ENCODE data around the gene CREBRF.
"Not testable (repeated sequence)": the region's sequence is repeated elsewhere in the genome, so short reads cannot be mapped to it uniquely, and the experiment has no call there.

Gene CREBRF

DNA sequence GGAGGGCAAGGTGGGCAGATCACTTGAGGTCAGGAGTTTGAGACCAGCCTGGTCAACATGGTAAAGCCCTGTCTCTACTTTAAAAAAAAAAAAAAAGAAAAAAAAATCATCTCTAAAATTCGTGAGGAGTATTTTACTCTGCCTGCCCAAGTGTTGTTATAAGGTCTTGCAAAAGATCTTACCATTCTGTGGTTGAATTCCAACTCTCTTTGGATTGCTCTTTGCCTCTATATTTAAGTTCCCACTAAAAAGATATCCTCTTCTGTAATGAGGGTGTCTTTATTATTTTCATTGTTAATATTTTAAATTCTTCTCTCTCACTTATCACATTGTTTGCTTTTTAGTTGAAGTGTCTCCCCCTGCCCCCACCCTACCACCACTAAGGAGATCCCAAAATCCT, 33.4 kb downstream of the CREBRF start:
- no peak for DNase-seq (ENCODE audit: low read depth)

DNA sequence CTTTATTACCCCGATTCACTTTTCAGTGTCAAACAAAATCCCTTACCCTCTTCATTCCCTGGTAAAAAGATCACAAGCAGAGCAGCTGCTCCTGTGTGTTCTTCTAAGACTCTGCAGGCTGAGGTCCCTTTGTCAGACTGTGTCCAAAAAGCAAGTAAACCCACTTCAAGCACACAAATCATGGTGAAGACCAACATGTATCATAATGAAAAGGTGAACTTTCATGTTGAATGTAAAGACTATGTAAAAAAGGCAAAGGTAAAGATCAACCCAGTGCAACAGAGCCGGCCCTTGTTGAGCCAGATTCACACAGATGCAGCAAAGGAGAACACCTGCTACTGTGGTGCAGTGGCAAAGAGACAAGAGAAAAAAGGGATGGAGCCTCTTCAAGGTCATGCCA, 34.5 kb downstream of the CREBRF start:
- DNase-seq (ENCODE audit: low read depth) = no peak

DNA sequence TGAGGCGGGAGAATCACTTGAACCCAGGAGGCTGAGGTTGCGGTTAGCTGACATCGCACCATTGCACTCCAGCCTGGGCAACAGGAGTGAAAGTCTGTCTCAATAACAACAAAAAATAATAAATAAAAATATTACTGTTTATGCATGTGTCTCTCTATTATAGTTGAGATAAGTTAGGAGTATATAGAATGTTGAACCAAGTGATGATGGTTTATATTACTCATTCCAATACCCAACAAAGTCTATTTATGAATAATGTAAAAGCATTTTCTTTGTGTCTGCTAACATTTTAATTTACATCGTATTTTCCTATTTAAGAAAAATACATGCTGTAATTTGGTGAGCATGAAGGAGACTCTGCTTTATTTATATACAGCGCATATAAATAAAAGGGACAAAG, 35.8 kb downstream of the CREBRF start:
- no peak for DNase-seq (ENCODE audit: low read depth)

DNA sequence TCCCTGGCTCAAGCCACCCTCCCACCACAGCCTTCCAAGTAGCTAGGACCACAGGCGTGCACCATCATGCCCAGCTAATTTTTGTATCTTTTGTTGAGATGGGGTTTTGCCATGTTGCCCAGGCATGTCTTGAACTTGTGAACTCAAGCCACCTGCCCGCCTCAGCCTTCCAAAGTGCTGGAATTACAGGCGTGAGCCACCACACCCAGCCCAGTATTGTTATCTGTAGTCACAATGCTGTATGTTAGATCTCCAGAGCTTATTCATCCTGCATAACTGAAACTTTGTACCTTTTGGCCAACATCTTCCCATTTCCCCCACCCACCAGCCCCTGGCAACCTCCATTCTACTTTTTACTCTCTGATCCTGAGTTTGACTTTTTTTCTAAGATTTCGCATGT, 37.5 kb downstream of the CREBRF start:
- DNase-seq (ENCODE audit: low read depth) = no peak

DNA sequence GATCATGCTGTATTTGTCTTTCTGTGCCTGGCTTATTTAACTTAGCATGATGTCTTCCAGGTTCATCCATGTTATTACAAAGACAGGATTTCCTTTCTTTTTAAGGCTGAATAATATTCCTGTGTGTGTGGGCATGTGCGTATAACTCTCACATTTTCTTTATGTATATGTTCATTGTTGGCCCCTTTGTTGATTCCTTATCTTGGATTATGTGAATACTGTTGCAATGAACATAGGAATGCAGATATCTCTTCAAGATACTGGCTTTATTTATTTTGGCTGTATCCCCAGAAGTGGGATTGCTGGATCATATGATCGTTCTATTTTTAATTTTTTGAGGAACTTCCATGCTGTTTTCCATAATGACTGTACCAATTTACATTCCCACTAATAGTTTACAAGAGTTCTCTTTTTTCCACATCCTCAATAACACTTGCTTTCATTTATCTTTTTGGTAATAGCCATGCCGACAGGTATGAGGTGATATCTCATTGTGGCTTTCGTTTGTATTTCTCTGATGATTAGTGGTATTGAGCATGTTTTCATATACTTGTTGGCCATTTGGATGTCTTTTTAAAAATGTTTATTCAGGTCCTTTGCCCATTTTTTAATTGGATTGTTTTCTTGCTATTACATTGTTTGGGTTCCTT, 38.0 kb downstream of the CREBRF start:
- no peak for DNase-seq (ENCODE audit: low read depth)

DNA sequence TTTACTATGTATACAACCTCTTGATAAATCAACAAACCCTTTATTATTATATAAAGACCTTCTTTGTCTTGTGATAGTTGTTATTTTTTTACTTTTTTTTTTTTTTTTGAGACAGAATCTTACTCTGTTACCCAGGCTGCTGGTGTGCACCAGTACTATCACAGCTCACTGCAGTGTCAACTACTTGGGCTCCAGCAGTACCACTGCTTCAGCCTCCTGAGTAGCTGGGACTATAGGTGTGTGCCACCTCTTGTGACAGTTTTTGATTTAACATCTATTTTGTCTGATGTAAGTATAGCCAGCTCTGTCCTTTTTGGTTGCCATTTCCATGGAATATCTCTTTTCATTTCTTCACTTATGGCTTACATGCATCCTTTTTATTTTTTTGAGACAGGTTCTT, 42.6 kb downstream of the CREBRF start:
- DNase-seq (ENCODE audit: low read depth) = no peak

DNA sequence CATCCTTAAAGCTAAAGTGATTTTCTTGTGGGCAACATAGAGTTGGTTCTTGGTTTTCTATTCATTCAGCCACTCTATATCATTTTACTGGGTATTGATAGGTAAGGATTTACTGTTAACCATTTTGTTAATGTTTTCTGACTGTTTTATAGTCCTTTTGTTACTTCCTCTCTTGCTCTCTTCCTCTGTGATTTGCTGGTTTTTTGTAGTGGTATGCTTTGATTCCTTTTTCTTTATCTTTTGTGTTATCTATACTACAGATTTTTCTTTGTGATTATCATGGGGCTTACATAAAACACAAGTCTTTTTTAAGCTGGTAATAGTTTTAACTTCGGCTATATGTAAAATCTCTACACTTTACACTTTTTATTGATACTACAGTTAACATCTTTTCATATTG, 43.3 kb downstream of the CREBRF start:
- DNase-seq (ENCODE audit: low read depth) = no peak

DNA sequence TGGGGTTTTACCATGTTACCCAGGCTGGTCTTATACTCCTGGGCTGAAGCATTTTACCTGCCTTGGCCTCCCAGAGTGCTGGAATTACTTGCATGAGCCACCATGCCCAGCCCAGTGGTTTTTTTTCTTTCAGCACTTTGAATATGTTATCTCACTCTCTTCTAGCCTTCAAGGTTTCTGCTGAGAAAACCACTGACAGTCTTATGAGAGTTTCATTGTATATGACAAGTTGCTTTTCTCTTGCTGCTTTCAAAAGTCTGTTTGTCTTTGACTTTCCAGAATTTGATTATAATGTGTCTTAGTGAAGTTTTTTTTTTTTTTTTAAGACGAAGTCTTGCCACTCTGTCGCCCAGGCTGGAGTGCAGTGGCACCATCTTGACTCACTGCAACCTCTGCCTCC, 45.1 kb downstream of the CREBRF start:
- DNase-seq (ENCODE audit: low read depth) = no peak

DNA sequence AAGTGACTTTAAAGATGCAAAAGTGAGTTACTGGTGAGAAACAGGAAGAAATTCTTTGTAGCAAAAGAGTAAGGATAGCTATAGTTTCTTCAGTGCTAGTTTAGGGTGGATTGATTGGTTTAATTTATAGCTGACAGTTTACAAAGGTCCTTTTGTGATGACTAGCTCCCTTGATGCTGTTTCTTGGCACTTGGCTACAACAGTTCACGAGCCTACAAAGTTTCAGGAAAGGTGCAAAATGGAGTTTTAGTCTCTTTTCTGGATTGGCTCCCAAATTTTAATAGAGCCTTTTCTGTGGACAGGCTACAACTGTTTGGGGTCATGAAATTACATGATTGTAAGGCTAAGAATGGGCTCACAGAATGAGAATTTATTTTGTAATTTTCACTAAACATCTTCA, 47.3 kb downstream of the CREBRF start:
- no peak for DNase-seq (ENCODE audit: low read depth)

DNA sequence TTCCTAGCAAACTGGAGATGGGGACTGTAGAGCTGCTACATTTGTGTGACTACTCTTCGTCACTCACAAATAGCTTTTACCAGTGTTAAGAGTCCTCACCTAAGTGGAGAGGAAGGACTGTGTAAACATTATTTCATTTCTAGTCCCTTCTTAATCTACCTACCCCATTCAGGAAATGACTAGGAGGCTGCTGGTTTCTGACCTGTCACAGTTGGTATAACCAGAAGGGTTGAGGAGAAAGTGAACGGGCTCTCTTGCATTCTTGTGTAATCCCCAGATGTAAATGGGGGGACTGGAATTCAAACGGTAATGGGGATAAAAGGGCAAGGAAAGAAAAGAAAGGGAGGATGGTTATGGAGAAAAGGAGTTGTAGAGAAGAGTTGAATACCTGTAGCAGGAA, 52.8 kb downstream of the CREBRF start:
- no peak for DNase-seq (ENCODE audit: low read depth)

DNA sequence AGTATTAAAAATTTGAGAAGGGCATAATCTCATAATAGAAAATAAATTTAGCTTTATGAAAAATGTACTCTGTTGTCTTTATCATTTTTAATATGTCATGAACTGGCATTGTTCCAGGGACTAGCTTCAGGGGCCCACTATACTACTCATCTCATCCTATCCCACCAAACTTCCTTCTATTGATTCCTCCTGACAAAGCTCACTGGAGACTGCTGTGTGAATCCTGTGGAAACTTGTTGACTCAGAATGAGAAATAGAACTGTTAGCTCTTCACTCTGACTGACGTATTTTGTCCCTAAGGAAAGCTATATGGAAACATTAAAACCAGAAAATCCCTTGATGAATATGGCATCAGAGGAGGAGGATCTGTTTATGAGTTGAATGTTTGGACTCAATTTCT, 58.4 kb downstream of the CREBRF start:
- DNase-seq (ENCODE audit: low read depth) = no peak

DNA sequence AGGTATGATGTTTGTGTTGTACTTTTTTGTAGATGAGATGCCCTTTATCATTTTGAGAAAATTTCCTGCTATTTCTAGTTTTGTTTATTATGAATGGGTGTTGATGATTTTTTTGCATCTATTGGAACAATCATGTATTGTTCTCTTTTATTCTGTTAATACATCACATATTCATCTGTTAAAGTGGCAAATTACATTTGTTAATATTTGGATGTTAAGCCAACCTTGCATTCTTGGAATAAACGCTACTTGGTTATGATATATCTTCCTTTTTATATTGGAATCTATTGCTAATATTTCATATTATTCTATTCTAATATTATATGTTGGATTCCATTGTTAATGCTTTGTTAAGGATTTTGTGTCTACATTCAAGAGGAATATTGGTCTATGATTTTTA, 63.6 kb downstream of the CREBRF start:
- no peak for DNase-seq (ENCODE audit: low read depth)

DNA sequence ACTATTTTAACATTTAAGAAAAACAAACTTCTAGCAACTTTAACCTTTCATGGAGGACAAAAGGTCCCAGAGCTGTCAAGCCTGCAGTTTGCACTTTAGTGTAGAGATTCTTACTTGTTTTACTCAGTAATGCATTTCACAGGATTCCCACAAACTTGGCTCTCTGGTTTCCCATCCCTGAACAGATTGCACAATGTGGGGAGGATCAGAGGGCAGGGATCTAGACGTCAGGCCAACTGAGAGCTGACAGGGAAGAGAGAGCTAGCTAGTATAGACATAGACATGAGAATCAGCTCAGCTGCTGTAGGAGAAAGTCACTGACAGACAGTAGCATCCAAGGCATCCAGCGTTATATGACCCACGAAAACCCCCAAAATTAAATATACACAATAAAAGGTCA, 67.3 kb downstream of the CREBRF start:
- DNase-seq (ENCODE audit: low read depth) = no peak

DNA sequence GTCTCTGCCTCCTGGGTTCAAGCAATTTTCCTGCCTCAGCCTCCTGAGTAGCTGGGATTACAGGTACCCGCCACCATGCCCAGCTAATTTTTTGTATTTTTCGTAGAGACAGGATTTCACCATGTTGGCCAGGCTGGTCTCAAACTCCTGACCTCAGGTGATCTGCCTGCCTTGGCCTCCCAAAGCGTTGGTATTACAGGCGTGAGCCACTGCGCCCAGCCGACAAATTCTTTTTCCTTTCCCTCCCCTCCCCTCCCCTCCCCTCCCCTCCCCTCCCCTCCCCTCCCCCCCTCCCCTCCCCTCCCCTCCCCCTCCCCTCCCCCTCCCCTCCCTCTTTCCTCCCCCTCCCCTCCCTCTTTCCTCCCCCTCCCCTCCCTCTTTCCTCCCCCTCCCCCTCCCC, 76.0 kb downstream of the CREBRF start:
- DNase-seq (ENCODE audit: low read depth) = not testable (repeated sequence)

DNA sequence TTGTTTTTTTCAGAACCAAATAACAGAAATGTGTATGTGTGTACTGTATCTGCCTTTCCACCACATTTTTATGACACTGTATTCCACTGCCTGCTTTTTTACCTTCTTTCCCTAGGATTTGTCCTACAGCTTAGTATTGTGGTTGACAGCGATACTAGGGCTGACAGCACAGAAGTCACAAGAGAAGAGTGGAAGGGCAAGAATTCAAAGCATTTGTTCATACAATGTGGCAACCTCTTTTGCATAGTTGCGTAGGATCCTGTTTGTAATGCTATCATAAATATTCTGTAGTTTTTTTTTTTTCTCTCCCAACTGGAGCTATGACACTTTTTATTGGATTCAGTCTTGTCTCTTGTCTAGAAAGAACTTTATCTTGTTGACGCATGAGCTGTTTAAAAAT, 82.6 kb downstream of the CREBRF start:
- DNase-seq (ENCODE audit: low read depth) = no peak

DNA sequence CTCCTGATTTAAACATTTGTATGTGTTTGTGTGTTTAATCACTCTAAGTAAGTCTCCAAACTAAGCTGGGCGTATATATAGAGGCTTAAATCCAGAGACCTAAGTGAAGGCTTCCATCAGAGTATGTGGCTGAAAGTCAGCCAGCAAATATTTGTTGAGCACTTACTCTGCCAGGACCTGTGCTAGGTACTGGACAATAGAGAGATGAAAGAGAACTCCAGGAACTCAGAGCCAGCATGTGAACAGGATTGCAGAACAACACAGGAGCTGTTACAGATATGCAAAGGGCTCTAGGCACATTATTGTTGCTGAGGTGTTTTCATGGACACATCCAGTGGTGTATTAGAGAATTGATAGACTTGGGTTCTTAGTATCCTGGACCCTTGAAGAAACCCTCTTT, 83.5 kb downstream of the CREBRF start:
- no peak for DNase-seq (ENCODE audit: low read depth)

DNA sequence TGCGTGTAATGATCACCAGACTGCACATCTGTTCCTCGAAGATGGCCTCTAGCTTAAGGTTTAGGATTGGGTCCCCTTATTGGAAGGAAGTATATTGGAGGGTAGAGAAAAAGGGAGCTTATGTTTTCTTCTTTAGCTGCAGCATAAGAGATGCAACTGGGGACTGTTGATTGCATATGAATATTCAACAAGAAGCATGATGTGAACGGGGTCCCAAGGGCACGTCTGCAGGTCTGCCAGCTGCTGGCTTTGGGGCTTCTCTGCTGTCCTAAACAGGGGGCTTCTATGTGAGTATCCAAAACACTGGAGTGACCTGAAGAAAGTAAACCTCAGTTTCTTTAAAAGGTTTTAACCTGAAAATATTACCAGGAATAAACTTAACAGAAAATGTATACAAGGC, 84.6 kb downstream of the CREBRF start:
- no peak for DNase-seq (ENCODE audit: low read depth)

DNA sequence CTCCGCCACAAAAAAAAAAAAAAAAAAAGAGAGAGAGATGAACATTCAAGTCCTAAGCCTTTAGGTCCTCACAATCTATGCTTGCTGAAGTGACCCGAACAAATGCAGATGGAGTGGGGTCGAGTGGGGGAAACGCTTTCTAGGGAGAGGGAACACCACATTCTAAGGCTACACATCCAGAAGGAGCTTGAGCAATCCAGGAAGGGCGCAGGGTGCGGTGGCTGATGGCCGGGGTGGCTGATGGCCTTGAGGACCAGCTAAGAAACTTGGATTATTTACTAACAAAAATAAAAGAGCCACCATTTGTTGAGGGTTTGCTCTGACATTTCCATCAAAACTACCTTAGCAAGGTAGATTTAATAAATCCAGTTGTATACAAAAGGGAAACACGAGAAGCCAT, 87.4 kb downstream of the CREBRF start:
- no peak for DNase-seq (ENCODE audit: low read depth)

DNA sequence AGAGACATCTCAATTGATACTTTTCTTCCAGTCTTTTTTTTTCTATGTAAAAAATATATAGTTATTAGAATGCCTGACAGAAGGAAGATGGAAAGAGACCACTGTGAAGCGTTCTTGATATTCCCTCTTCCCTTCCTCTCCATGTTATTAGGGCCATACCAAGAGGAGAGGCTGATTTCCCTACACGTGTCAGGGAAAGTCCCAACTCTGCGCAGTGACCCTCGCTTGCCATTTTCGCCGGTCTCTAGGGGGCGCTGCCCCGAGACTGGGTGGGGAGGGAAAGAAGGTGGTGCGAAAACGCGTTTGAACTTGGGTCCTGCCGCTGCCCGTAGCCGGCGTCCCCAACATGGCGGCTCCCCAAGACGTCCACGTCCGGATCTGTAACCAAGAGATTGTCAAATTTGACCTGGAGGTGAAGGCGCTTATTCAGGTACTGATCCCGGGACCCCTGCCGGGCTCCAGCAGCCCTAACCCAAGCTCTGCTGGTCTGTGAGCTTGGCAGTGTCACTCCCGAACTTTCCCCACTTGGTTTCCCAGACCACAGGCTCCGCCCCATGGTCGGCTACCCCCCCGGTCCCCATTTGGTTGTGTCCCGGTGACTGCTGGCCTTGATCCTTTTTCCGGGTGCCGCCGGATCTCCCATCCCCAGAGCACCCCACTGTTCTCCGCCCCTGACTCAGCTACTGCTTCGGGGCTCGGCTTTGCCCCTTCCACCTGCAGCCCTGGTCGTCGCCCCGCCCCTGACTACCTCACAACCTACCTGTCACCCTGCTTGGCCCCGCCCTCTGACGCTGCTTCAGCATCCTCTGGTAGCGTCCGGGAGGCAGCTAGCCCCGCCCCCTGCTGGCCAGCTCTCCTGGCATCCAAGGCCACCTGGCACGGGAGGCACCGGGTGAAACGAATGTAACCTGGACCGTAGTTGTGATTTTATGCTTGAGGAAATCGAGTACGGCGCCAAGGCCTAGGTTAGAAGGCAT, 88.3 kb downstream of the CREBRF start, which contains the start of gene BNIP1:
Gene BNIP1 (plus strand): TSS at position 332 of the 977 bp plus-strand sequence. CDS start 15 bp downstream, at position 347.
- peak; percentile 90 for DNase-seq (ENCODE audit: low read depth)

DNA sequence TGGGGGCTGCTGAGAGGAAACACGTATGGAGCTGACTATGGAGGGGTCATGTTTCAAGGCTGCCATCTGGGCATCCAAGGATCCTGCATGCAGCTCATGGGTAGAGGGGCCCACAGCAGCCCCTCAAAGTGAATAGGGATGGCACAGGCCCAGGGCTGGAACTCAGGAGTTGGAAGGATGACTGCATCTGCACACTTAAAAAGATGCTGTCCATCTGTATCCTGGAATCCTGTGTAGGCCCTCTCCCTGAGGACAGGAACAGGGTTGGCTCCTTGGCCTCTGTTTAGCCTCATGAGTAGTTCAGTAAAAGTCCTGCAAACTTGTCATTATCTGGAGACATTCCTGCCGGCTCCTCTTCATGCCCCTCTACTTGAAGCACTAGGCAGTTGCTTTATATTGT, 92.2 kb downstream of the CREBRF start:
- DNase-seq (ENCODE audit: low read depth) = no peak

DNA sequence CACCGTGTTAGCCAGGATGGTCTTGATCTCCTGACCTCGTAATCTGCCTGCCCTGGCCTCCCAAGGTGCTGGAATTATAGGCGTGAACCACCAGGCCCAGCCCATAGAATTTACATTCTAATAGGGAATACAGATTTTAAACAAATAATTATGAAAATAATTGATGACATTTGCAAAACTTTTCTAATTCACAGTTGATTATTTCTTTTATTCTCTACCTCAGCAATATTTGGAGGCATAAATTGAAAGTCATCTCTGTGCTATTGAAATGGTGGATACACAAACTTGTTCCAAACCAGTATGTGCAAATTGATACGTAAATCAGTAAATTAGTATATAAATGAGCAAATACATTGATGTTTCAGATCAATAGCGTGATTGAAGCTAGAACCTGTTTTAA, 96.4 kb downstream of the CREBRF start:
- DNase-seq (ENCODE audit: low read depth) = no peak

DNA sequence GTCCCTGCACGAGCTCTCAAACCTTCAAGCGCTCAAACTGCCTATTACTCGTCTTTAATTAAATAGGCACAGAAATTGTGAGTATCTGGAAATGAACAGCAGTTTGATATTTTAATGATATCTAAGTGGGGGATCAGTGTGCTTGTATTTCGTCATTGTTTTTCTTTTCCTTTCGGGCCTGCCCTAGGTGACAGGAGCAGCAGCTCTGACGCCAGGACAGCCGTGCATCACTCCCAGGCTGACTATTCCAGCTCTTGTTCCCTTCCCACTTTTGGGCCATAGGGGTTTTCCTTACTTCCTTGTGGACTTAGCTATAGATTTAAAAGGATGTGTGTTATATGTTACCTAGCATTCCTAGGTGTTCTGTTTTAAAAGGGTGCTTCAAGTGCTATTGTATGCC, 97.7 kb downstream of the CREBRF start:
- DNase-seq (ENCODE audit: low read depth) = no peak

DNA sequence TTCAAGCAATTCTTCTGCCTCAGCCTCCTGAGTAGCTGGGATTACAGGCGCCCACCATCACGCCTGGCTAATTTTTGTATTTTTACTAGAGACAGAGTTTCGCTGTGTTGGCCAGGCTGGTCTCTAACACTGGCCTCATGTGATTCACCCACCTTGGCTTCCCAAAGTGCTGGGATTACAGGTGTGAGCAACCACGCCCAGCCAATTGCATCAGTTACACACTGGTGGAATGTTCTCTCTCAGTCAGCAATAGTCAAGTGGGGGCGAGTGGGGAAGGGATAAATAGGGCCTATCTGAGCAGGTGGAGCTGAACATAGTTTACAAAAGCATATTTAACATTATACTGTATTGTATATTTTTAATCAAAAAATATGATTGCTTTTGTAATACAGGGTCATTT, 98.5 kb downstream of the CREBRF start:
- DNase-seq (ENCODE audit: low read depth) = not testable (repeated sequence)

DNA sequence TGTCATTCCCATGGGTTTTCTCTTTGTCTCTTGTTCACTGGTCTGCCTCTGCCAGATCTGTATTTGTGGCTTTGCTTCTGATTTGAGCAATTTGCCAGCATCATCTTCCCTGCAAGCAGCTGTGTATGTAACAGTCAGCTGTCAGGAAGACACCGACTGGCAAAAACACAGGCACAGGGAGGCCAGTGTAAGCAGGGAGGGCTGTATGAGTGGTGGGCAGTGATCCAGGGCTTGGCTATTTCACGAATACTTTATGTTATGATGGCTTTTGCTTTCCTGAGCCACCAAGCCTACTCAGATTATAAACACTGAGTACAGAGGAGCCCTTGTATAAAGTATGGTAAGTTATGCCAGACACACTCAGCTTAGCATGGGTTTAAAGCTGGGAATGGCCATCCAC, 99.8 kb downstream of the CREBRF start:
- DNase-seq (ENCODE audit: low read depth) = no peak
